HepG2 (cell line): Measurements from ENCODE around the gene SZRD1. TPM values are rescaled to one million over a fixed set of nuclear protein-coding genes. Genes with fewer than 3 reads are reported as not detected.

Source experiments
- ELF4 ChIP-seq: sonication (generic); formaldehyde crosslinking; IDR thresholded peaks from 2 replicates; pipeline ENCODE4 v1.5.0; 2020; ENCODE audit warnings: missing genetic modification reagents, mild to moderate bottlenecking, moderate library complexity, borderline replicate concordance
- EP300 ChIP-seq, 3 experiments: sonication (generic) in 1 of 3; formaldehyde crosslinking in 1 of 3; IDR thresholded peaks; 2 replicates each; pipeline versions ENCODE4 v1.5.1 to v1.6.1; 2011 to 2020; ENCODE audit warnings: low read depth in 2 of 3, low read length in 2 of 3, borderline replicate concordance in 1 of 3, improper control_type of control experiment in 1 of 3, mild to moderate bottlenecking in 1 of 3, missing genetic modification reagents in 1 of 3, moderate library complexity in 1 of 3
- GZF1 ChIP-seq: sonication (generic); formaldehyde crosslinking; IDR thresholded peaks from 2 replicates; pipeline ENCODE4 v1.5.1; 2020; ENCODE audit warnings: mild to moderate bottlenecking, missing genetic modification reagents
- KLF15 ChIP-seq: sonication (generic); formaldehyde crosslinking; IDR thresholded peaks from 2 replicates; pipeline ENCODE4 v1.8.1; 2023; ENCODE audit warnings: borderline replicate concordance, mild to moderate bottlenecking, inconsistent platforms, missing genetic modification reagents, mixed read lengths
- LCORL ChIP-seq, 2 experiments: fragments of 450-650 bp in 1 of 2; sonication (generic) in 1 of 2; formaldehyde crosslinking in 1 of 2; IDR thresholded peaks; 2 replicates each; pipeline versions ENCODE4 v1.5.0 to v1.6.1; 2017 to 2020; ENCODE audit warnings: antibody characterized with exemption in 1 of 2, missing genetic modification reagents in 1 of 2
- MEIS2 ChIP-seq: sonication (generic); formaldehyde crosslinking; IDR thresholded peaks from 2 replicates; pipeline ENCODE4 v1.9.0; 2021; ENCODE audit warnings: mild to moderate bottlenecking, missing genetic modification reagents
- NCOA1 ChIP-seq: sonication (generic); formaldehyde crosslinking; IDR thresholded peaks from 2 replicates; pipeline ENCODE4 v1.9.0; 2021; ENCODE audit warnings: missing genetic modification reagents
- PATZ1 ChIP-seq: sonication (generic); formaldehyde crosslinking; IDR thresholded peaks from 2 replicates; pipeline ENCODE4 v1.4.0; 2020; ENCODE audit warnings: missing genetic modification reagents
- POLR2AphosphoS5 ChIP-seq: IDR thresholded peaks from 2 replicates; pipeline ENCODE4 v1.6.1; 2012; ENCODE audit warnings: low read depth, low read length
- SALL2 ChIP-seq: sonication (generic); formaldehyde crosslinking; IDR thresholded peaks from 2 replicates; pipeline ENCODE4 v1.8.1; 2023; ENCODE audit warnings: mild to moderate bottlenecking, missing genetic modification reagents, inconsistent platforms
- TSC22D2 ChIP-seq: sonication (generic); formaldehyde crosslinking; IDR thresholded peaks from 2 replicates; pipeline ENCODE4 v1.5.1; 2020; ENCODE audit warnings: missing genetic modification reagents, mild to moderate bottlenecking, borderline replicate concordance
- ZEB1 ChIP-seq: IDR thresholded peaks from 2 replicates; pipeline ENCODE4 v1.6.1; 2012; ENCODE audit warnings: mild to moderate bottlenecking, low read depth, inconsistent platforms; ENCODE audit not compliant: insufficient replicate concordance
- ZFP82 ChIP-seq: sonication (generic); formaldehyde crosslinking; IDR thresholded peaks from 2 replicates; pipeline ENCODE4 v1.5.1; 2020; ENCODE audit warnings: mild to moderate bottlenecking, missing genetic modification reagents, borderline replicate concordance
- ZKSCAN8 ChIP-seq: IDR thresholded peaks from 2 replicates; pipeline ENCODE4 v1.6.1; 2016; ENCODE audit warnings: borderline replicate concordance, missing genetic modification reagents, missing compliant biosample characterization
- ZNF232 ChIP-seq: sonication (generic); formaldehyde crosslinking; IDR thresholded peaks from 2 replicates; pipeline ENCODE4 v1.4.0; 2020; ENCODE audit warnings: missing genetic modification reagents, borderline replicate concordance
- ZNF430 ChIP-seq: sonication (generic); formaldehyde crosslinking; IDR thresholded peaks from 2 replicates; pipeline ENCODE4 v1.9.0; 2021; ENCODE audit warnings: mild to moderate bottlenecking, missing genetic modification reagents
- ZNF552 ChIP-seq: sonication (generic); formaldehyde crosslinking; IDR thresholded peaks from 2 replicates; pipeline ENCODE4 v1.9.0; 2022; ENCODE audit warnings: missing genetic modification reagents, mild to moderate bottlenecking, borderline replicate concordance
- ZNF564 ChIP-seq: sonication (generic); formaldehyde crosslinking; IDR thresholded peaks from 2 replicates; pipeline ENCODE4 v1.8.1; 2023; ENCODE audit warnings: mild to moderate bottlenecking, missing genetic modification reagents
- ZNF652 ChIP-seq: IDR thresholded peaks from 2 replicates; pipeline ENCODE4 v1.6.1; 2016; ENCODE audit warnings: low read depth, borderline replicate concordance
- polyA plus RNA-seq, 8 experiments: library from polyadenylated mRNA; depleted of rRNA in 3 of 8; stranded (reverse) in 7 of 8; unstranded in 1 of 8; fragments of >200 nt; fragmentation: Illumina TruSeq in 4 of 8; extraction: Trizol in 4 of 8; gene quantifications; 2 replicates each; pipeline versions ENCODE4 v1.2.1 to v1.2.3, GENCODE V29; 2011 to 2016; ENCODE audit warnings: low read depth in 4 of 8, missing spikeins in 1 of 8, mixed read lengths in 1 of 8; ENCODE audit not compliant: insufficient read depth in 1 of 8
- total RNA-seq, 5 experiments: library from RNA; depleted of rRNA; stranded (reverse); fragments of >200 nt; fragmentation: Illumina TruSeq; extraction: Trizol; gene quantifications; 2 replicates each; pipeline ENCODE4 v1.2.3, GENCODE V29; 2016; ENCODE audit warnings: low read depth in 1 of 5
- TF ChIP-seq, protein P1 (sequence below): sonication (generic); formaldehyde crosslinking; IDR thresholded peaks from 2 replicates; pipeline ENCODE4 v1.5.0; 2020; ENCODE audit warnings: missing genetic modification reagents
- TF ChIP-seq, protein P2 (sequence below): sonication (generic); formaldehyde crosslinking; IDR thresholded peaks from 2 replicates; pipeline ENCODE4 v1.4.0; 2020; ENCODE audit warnings: missing genetic modification reagents
- TF ChIP-seq, protein P3 (sequence below): sonication (generic); formaldehyde crosslinking; IDR thresholded peaks from 2 replicates; pipeline ENCODE4 v1.4.0; 2020; ENCODE audit warnings: missing genetic modification reagents; ENCODE audit errors: not compliant biosample characterization

The SZRD1 gene
- total and polyA plus RNA-seq, 2 of the 13 experiments (the other 11 are each of a cell fraction or from before 2014, with no cell fraction given) = 28.5 to 41.4 TPM

DNA sequence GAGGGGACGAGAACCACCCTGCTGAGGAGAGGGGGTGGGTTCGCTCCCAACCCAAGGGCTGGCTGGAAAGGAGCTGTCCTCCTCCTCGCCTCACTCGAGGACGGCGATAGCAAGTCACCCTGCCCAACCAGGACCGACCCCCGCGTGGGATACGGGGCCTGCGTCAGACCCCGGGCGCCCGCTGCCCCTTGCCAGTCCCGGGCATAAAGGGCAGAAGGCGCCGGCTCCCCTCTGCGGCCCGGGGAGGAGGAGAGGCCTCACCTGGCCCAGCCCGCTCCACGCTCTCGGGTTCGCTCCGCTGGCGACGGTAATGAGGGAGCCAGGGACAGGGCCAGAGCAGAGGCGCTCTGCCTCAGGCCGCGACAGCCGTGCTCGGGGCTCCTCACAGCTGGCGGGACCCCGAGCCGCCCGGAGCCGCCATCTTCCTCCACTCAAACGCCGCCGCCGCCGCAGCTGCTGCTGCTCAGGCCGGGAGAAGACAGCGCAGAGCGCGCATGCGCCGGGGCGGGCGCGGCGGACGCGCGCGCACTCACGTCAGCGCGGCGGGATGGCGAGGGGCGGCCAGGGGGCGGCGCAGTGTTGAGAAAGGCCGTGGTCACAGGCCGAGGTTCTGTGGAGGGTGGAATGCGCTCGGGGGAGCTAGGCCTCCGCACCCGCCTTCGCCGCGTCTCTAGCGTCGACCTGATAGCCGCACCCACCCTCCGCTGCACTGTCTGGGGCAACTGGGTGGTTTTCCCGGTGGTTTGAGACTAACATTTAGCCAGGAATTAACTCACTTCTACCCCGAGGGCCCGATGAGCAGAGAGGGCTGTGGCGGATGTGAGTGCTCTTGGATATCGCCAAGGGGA is 14.8 kb upstream of the SZRD1 start, which contains the start of gene FBXO42 (continued):
- TF ChIP-seq KLF15 (0 out of 2 replicates have a peak, but pooled peaks have one; percentile 26), SALL2 (peak; percentile 79), TSC22D2 (CRISPR knock-in tag) (peak; percentile 23; the same call in 1 of the 2 replicates), ZNF430 (CRISPR knock-in tag) (0 out of 2 replicates have a peak, but pooled peaks have one; percentile 18), ZNF552 (CRISPR knock-in tag) (no peak; the same call in 1 of the 2 replicates), ZKSCAN8 (no peak), ZEB1 (no peak), ZNF652 (CRISPR knock-in tag) (no peak), ZFP82 (CRISPR knock-in tag) (no peak), ZNF564 (peak; percentile 76; the same call in 1 of the 2 replicates), ZNF232 (CRISPR knock-in tag) (peak; percentile 77; the same call in 1 of the 2 replicates), GZF1 (CRISPR knock-in tag) (no peak), MEIS2 (CRISPR knock-in tag) (peak; percentile 59; the same call in 1 of the 2 replicates), PATZ1 (CRISPR knock-in tag) (peak; percentile 72), LCORL (IDR thresholded peaks at IDR 0.05) (no peak), LCORL (CRISPR knock-in tag; IDR thresholded peaks at IDR 0.05) (no peak; the same call in 1 of the 2 replicates), EP300 (IDR thresholded peaks at IDR 0.05; ENCODE audit: low read depth in 2 of 2, low read length in 2 of 2) (no peak), EP300 (CRISPR knock-in tag; IDR thresholded peaks at IDR 0.05; ENCODE audit: borderline replicate concordance) (no peak), ELF4 (CRISPR knock-in tag) (no peak), POLR2AphosphoS5 (peak; percentile 75), NCOA1 (peak; percentile 74; the same call in 1 of the 2 replicates)
- TF ChIP-seq, protein P1, sequence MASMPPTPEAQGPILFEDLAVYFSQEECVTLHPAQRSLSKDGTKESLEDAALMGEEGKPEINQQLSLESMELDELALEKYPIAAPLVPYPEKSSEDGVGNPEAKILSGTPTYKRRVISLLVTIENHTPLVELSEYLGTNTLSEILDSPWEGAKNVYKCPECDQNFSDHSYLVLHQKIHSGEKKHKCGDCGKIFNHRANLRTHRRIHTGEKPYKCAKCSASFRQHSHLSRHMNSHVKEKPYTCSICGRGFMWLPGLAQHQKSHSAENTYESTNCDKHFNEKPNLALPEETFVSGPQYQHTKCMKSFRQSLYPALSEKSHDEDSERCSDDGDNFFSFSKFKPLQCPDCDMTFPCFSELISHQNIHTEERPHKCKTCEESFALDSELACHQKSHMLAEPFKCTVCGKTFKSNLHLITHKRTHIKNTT = no peak
- TF ChIP-seq, protein P2, sequence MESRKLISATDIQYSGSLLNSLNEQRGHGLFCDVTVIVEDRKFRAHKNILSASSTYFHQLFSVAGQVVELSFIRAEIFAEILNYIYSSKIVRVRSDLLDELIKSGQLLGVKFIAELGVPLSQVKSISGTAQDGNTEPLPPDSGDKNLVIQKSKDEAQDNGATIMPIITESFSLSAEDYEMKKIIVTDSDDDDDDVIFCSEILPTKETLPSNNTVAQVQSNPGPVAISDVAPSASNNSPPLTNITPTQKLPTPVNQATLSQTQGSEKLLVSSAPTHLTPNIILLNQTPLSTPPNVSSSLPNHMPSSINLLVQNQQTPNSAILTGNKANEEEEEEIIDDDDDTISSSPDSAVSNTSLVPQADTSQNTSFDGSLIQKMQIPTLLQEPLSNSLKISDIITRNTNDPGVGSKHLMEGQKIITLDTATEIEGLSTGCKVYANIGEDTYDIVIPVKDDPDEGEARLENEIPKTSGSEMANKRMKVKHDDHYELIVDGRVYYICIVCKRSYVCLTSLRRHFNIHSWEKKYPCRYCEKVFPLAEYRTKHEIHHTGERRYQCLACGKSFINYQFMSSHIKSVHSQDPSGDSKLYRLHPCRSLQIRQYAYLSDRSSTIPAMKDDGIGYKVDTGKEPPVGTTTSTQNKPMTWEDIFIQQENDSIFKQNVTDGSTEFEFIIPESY (CRISPR knock-in tag) = no peak
- TF ChIP-seq, protein P3, sequence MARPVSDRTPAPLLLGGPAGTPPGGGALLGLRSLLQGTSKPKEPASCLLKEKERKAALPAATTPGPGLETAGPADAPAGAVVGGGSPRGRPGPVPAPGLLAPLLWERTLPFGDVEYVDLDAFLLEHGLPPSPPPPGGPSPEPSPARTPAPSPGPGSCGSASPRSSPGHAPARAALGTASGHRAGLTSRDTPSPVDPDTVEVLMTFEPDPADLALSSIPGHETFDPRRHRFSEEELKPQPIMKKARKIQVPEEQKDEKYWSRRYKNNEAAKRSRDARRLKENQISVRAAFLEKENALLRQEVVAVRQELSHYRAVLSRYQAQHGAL = peak; percentile 23
